WTC11 (cell line): ENCODE results near the gene OS9.

Experiments used
- AFF4 ChIP-seq: sonication (generic); formaldehyde crosslinking; IDR thresholded peaks from 2 replicates; pipeline ENCODE4 v1.8.1; 2023; ENCODE audit warnings: mild to moderate bottlenecking, missing genetic modification reagents, borderline replicate concordance
- CTCF ChIP-seq: fragments of 200-600 bp; IDR thresholded peaks from 2 replicates; pipeline ENCODE4 v1.8.0; 2022; ENCODE audit warnings: antibody characterized with exemption
- JUN ChIP-seq: sonication (generic); formaldehyde crosslinking; IDR thresholded peaks from 2 replicates; pipeline ENCODE4 v1.8.0; 2023; ENCODE audit warnings: mild to moderate bottlenecking, missing genetic modification reagents
- MAX ChIP-seq: sonication (generic); formaldehyde crosslinking; IDR thresholded peaks from 2 replicates; pipeline ENCODE4 v1.8.0; 2022; ENCODE audit warnings: mild to moderate bottlenecking, missing genetic modification reagents
- NFYB ChIP-seq: sonication (generic); formaldehyde crosslinking; conservative IDR thresholded peaks from 2 replicates; pipeline ENCODE4 v1.8.0; 2022; ENCODE audit warnings: low read depth, missing genetic modification reagents
- PRDM15 ChIP-seq: sonication (generic); formaldehyde crosslinking; IDR thresholded peaks from 2 replicates; pipeline ENCODE4 v1.8.0; 2022; ENCODE audit warnings: missing genetic modification reagents
- SMAD3 ChIP-seq: sonication (generic); formaldehyde crosslinking; IDR thresholded peaks from 2 replicates; pipeline ENCODE4 v1.8.0; 2022; ENCODE audit warnings: missing genetic modification reagents, mild to moderate bottlenecking, borderline replicate concordance
- ZBTB43 ChIP-seq: sonication (generic); formaldehyde crosslinking; IDR thresholded peaks from 2 replicates; pipeline ENCODE4 v1.8.1; 2023; ENCODE audit warnings: mild to moderate bottlenecking, missing genetic modification reagents
- ZNF317 ChIP-seq: sonication (generic); formaldehyde crosslinking; IDR thresholded peaks from 2 replicates; pipeline ENCODE4 v1.8.1; 2023; ENCODE audit warnings: low read depth, mild to moderate bottlenecking, moderate library complexity, missing genetic modification reagents, borderline replicate concordance
- TF ChIP-seq, protein P1 (sequence below): sonication (generic); formaldehyde crosslinking; IDR thresholded peaks from 2 replicates; pipeline ENCODE4 v1.8.1; 2023; ENCODE audit warnings: mild to moderate bottlenecking, moderate library complexity, missing genetic modification reagents
- TF ChIP-seq, protein P2 (sequence below): sonication (generic); formaldehyde crosslinking; IDR thresholded peaks from 2 replicates; pipeline ENCODE4 v1.8.1; 2023; ENCODE audit warnings: mild to moderate bottlenecking, missing genetic modification reagents, moderate library complexity

GRCh38 chr12:57718641-57719528 lies 25.0 kb downstream of the OS9 start:
- TF ChIP-seq CTCF, result no peak
- no peak for TF ChIP-seq JUN
- TF ChIP-seq, protein P1, sequence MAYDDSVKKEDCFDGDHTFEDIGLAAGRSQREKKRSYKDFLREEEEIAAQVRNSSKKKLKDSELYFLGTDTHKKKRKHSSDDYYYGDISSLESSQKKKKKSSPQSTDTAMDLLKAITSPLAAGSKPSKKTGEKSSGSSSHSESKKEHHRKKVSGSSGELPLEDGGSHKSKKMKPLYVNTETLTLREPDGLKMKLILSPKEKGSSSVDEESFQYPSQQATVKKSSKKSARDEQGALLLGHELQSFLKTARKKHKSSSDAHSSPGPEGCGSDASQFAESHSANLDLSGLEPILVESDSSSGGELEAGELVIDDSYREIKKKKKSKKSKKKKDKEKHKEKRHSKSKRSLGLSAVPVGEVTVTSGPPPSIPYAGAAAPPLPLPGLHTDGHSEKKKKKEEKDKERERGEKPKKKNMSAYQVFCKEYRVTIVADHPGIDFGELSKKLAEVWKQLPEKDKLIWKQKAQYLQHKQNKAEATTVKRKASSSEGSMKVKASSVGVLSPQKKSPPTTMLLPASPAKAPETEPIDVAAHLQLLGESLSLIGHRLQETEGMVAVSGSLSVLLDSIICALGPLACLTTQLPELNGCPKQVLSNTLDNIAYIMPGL, result no peak
- no peak for TF ChIP-seq ZNF317 (CRISPR knock-in tag)
- no peak for TF ChIP-seq MAX (CRISPR knock-in tag)
- TF ChIP-seq, protein P2, sequence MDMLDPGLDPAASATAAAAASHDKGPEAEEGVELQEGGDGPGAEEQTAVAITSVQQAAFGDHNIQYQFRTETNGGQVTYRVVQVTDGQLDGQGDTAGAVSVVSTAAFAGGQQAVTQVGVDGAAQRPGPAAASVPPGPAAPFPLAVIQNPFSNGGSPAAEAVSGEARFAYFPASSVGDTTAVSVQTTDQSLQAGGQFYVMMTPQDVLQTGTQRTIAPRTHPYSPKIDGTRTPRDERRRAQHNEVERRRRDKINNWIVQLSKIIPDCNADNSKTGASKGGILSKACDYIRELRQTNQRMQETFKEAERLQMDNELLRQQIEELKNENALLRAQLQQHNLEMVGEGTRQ (CRISPR knock-in tag), result no peak
- TF ChIP-seq PRDM15 (CRISPR knock-in tag), result no peak
- TF ChIP-seq AFF4, result no peak
- no peak for TF ChIP-seq ZBTB43 (CRISPR knock-in tag)
- no peak for TF ChIP-seq SMAD3 (CRISPR knock-in tag)
- no peak for TF ChIP-seq NFYB
